T-helper 2 cell treated with Interferon-gamma antibody and Interleukin-4, amounts not matched to agents 100 ng/mL and 5 ng/mL, for 36 hours (primary cell): Measurements from ENCODE around the gene TCERG1L. TPM values are rescaled to one million over a fixed set of nuclear protein-coding genes. Genes with fewer than 3 reads are reported as not detected.

ENCODE experiments used
- intact Hi-C: fragments of 100-400 bp; cut with micrococcal nuclease; formaldehyde crosslinking; loops from one replicate; pipeline ENCODE4 v1.15.1; 2023
- total RNA-seq: library from RNA; stranded (reverse); gene quantifications from 2 replicates; pipeline ENCODE4 v1.2.3, GENCODE V29; 2022

The TCERG1L gene
- total RNA-seq, 1 donor from 2014 or later = not detected

GRCh38 chr10:131128731-131129130 is 182.8 kb downstream of the TCERG1L start:
- intact Hi-C loops = no loop called here

GRCh38 chr10:131127610-131128009 is 183.9 kb downstream of the TCERG1L start:
- intact Hi-C loops = no loop called here

- intact Hi-C loops = no loop called here
Observed at GRCh38 chr10:131127138-131127589, 184.4 kb downstream of the TCERG1L start.

GRCh38 chr10:131126321-131127137 is 185.0 kb downstream of the TCERG1L start:
- intact Hi-C loops = no loop called here

- intact Hi-C loops = no loop called here
Observed at GRCh38 chr10:131125511-131126225, 185.9 kb downstream of the TCERG1L start.

- intact Hi-C loops = no loop called here
Observed at GRCh38 chr10:131124945-131125344, 186.6 kb downstream of the TCERG1L start.

GRCh38 chr10:131123496-131123895 is 188.0 kb downstream of the TCERG1L start:
- intact Hi-C loops = no loop called here

- intact Hi-C loops = no loop called here
Observed at GRCh38 chr10:131121511-131122035, 189.9 kb downstream of the TCERG1L start.

GRCh38 chr10:131119626-131120355 is 191.7 kb downstream of the TCERG1L start:
- intact Hi-C loops = no loop called here

GRCh38 chr10:131117416-131118212 is 193.9 kb downstream of the TCERG1L start:
- intact Hi-C loops = no loop called here

GRCh38 chr10:131116991-131117375 is 194.5 kb downstream of the TCERG1L start:
- intact Hi-C loops = no loop called here

GRCh38 chr10:131116216-131116990 is 195.1 kb downstream of the TCERG1L start:
- intact Hi-C loops = no loop called here

- intact Hi-C loops = no loop called here
Observed at GRCh38 chr10:131115801-131116200, 195.7 kb downstream of the TCERG1L start.

- intact Hi-C loops = no loop called here
Observed at GRCh38 chr10:131115321-131115720, 196.2 kb downstream of the TCERG1L start.

GRCh38 chr10:131114846-131115245 is 196.7 kb downstream of the TCERG1L start:
- intact Hi-C loops = no loop called here

GRCh38 chr10:131113709-131114291 is 197.7 kb downstream of the TCERG1L start:
- intact Hi-C loops = no loop called here

- intact Hi-C loops = no loop called here
Observed at GRCh38 chr10:131113165-131113564, 198.4 kb downstream of the TCERG1L start.

- intact Hi-C loops = no loop called here
Observed at GRCh38 chr10:131112691-131113090, 198.8 kb downstream of the TCERG1L start.

- intact Hi-C loops = no loop called here
Observed at GRCh38 chr10:131111471-131112080, 199.9 kb downstream of the TCERG1L start.
